CD4-positive, alpha-beta T cell treated with Interleukin-2 at 100 ng/mL for 4 hours (primary cell): Measurements from ENCODE around the gene MAML3.

Experiments
- DNase-seq: peaks from one replicate; pipeline ENCODE4 v3.0.0-alpha.2; 2020; ENCODE audit warnings: low spot score

MAML3 gene

DNA sequence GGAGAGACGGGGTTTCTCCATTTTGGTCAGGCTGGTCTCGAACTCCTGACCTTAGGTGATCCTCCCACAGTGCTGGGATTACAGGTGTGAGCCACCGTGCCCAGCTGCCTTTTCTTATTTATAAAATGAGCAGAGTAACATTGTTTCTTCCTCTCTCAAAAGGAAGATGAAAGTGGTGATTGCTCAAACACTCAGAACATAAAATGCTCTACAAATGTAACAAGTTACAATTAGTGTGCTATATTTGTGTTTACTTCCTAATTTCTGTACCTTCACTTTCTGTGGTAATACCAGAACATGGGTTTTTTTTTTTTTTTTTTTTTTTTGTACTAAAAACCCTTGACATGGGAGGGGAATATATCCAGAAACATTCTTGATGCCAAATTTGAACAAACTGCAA lies 290.5 kb downstream of the MAML3 start:
- DNase-seq = no peak

DNA sequence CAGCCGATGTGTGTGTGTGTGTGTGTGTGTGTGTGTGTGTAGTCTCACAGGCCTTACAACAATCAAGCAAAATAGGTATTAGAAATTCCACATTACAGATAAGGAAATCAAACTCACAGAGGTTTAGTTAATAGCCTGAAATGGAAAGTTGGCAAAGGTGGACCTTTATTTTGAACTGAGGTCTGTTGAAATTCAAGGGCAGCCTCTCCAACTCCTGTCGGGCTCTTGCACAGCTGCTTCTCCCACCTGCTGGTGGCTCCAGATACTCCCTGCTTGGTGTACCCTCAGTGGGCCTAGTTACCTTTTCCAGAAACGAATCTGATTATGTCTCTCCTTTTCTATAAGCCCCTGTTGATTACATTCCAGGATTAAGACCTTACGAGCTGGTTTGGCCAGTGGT lies 292.5 kb downstream of the MAML3 start:
- DNase-seq = no peak

DNA sequence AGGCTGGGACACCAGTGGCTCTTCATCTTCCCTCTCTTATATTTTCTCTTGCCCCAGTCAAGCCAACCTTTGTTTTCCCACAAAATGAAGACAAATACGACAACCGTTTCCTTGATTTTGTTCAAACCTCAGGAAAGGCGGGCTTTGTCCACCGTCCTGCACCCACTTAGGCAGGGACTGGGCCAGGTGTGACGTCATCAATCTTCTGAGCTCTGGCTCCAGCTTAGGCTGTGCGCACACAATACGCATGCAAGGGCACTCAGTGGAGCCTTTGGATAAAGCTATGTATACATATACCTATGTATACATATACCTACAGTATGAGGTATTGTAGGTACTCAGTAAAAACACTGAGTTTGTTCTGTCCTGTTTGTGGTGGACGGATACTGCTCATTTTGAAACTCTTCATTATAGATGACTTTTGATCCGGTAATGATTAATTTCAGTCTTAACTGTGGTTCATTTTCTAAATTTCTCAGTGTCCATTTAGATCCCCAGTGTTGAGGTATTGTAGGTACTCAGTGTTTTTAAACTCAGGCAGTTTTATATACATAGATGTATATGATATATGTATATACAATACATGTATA lies 293.5 kb downstream of the MAML3 start:
- DNase-seq = no peak

DNA sequence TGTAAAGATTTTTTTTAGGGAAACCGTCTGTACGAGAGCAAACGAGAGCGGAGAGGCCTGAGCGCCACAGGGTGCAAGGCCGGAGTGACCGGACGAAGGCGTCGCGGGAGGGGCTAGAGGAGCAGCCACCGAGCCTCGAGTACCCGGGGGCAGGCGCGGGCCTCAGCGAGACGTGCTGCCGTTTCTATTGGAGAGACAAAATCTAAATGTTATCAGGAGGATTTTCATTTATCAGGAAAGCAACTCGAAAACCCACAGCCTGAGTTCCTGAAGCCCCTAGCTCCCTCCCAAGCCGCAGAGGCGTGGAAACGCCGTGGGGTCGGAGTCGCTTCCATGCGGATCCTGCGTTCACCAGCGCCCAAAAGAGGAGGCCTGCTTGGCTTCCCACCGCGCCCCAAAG lies 294.1 kb downstream of the MAML3 start:
- no peak for DNase-seq

DNA sequence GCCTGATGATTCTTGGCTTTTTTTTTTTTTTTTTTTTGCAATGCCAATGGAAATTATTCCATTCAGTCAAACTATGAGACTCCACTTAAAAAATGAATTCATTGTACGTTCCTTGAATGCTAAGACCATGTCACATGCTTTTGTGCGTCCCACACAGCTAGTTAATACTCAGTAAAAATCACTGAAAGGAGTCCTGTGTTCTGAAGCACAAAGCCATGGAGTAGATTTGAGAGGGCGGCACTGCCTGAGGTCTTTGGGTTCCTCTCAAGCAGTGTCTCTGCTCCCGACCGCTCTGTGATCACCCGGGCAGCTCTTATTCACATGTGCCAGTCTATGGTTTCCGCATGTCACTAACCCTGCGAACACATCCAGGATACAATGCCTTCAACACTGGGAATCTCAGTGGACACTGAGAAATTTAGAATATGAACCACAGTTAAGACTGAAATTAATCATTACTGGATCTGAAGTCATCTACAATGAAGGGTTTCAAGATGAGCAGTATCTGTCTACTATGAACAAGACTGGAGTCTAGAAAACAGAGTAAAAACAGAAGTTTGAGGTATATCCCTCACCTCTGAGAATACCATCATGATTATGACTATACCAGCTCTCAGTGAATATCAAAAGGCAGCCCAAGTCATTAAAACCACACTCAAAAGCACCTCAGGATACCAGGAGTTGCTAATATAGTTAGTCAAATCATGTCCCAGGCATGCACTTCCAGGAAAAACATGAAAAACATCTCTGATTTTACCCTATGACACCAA lies 295.4 kb downstream of the MAML3 start:
- no peak for DNase-seq

DNA sequence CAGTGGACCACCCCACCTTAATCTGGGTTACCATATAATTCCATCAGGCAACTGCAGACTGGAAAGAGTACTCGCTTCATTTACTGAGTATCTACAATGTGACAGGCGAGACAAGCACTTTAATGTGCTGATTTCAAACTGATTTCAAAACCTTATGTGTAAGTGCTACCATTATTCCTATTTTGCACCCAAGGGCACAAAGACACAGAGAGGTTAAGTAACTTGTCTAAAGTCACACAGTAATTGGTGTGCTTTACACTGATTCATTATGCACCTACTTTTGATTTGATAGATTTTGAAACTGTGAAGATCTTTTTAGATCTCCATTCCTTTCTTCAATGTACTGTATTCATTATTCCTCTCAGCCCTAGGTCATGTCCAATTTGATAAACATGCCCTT lies 296.0 kb downstream of the MAML3 start:
- DNase-seq = no peak

DNA sequence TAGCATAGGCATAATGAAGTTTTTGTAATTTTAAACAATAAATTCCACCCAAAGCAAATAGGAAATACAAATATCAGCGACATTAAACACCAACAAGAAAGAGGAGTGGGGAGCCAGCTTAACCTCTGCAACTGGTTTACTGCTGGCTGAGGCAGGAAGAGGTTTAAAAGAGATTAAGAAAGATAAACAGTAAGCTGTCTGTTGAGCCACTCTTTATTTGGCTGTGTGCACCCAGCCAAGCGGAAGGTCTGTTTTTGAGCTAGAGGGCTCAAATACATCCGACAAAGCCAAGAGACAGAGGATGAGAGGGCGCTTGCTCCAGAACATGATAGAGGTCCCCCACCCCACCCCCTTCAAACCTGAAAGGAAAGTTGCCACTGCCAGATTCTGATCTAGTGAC lies 297.0 kb downstream of the MAML3 start:
- no peak for DNase-seq

DNA sequence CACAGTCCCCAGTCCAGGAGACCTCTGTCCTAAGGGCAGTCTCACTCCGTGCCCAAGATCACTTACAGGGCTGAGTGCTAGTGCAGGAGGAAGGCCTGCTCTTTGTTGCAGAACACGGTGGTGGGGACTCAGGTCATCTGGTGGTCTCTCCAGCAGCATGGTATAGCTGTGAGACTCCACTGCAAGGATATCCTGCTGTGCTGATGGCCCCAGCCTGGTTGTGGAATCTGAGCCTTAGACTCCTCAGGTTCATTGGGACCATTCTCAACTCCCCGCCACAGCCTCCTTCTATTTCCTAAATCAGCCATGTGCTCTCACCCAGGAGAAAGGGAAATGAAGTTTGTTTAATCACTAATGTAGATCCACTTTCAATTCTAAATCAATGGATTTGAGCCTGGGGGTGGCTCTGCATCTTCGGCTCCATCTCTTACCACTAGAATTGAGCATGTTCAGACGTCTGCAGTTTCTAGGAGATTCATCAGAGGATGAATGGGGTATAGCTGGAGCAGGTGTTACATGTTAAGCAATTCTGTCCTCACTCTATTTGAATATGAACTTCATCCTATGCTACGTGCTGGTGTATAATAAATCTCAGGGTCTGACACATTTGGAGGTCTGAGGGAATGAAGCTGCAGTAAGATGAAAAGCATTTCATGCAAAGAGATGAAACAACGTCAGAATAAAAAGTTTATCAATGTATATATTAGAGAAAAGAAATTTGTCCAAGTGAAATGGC lies 299.1 kb downstream of the MAML3 start:
- DNase-seq = no peak

DNA sequence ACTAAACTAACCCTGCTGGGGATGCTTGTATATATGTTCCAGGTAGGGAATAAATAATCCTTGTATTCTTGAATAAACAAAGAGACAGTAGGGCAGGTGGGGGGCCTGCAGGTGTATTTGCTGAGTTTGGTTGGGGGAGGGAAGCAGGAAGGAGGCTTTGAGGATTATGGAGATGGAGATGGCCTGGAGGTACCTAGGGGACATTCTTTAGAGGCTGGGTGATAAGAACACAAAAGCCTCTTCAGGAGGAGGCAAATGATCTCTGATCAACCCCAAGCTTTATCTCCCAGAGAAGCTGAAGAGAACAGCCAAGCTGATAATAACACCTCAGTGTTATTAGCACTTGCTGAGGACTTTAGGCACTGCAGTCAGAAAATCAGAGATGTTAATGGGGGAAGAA lies 300.7 kb downstream of the MAML3 start:
- DNase-seq = no peak

DNA sequence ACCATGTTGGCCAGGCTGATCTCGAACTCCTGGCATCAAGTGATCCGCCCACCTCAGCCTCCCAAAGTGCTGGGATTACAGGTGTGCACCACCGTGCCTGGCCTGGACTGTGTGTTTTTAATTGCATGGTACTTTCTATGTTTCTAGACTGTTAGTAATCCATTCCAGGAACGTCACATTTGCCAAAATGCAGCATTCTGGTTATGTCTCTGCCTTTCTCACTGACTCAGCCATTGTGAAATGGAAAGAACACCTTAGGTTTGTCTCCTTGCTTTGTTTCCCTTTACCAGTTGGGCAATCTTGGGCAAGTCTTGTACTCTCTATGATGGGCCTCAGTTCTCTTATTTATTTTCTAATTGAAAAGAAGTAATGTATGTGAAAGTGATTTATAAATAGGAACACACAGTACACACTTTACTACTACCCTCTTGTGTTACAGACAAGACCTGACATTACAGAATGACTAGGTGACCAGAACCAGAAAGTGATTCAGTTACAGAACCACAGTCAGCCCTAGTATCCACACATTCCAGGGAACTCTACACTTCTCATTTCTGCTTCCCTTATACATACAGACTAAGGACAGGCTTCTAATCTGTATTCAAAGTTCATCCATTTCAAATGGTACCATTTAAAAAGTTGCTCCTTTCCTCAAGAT lies 301.2 kb downstream of the MAML3 start:
- DNase-seq = no peak

DNA sequence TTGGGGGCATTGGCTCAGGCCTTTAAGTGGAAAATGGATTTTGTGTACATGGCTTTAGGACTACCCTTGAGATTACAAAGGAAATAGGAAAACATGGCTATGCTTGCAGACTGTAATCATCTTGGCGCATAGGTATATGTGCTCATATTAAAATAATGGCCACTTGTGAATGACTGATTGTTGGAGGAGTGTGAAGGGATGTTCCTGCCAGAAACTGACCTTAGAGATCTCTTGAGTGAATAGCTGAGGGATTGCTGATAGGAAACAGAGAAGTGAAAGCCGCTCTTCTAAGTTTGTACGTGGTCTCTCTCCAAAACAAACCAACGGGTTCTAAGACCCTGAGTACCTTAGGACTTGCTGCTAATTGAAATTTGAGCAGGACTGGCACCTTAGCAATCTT lies 302.3 kb downstream of the MAML3 start:
- no peak for DNase-seq

DNA sequence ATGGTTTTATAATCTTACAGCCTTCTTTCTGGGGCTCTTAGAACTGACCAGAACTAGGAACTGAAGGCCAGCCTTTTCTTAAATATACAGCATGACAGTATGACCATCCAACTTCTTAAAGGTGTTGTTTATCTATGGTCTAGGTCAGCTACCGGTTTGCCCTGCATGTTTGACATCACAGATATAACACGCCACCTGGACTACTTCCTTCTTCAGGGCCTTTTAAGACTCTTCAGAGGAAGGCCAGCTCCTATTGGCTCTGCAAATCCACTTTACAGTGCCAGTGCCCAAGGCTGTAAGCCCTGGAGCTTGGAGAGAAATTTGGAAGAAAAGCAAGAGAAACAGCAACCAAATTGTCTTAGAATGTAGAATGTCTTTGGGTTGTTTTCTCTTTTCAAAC lies 302.9 kb downstream of the MAML3 start:
- DNase-seq = no peak

DNA sequence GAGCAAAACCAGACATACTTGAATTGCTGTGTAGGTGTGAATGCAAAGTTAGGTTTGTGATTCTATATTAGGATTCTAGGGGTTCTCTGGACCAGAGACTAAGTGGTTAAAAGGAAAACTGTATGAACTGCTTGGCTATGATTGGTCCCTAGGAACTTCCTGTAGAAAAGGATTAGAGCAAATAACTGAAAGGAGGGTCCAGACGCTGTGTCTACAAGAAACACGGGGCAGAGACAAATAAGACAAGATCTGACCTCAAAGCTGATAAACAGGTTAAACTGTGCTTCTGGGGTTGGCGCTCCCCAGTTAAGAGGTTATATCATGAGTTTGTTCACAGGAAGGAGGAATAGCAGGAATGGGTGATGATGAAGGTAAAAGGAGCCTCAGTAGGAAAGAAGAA lies 304.8 kb downstream of the MAML3 start:
- DNase-seq = no peak

DNA sequence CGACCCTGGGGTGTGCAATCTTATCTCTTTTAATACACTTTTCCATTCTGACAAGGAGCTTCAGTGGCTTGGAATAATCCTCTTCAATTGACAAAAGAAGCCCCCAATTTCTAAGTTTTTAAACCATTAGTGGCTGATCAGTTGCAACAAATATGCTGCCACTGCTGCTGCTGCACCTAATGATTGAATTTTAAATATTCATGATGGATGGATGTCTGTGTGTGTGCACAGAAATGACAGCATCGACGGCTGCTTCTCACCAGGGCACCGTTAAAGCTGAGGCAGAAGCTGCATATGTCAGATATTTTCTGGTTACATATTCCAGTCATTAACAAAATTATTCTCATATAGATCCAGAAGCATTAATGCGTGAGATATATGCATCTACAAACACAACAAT lies 306.0 kb downstream of the MAML3 start:
- no peak for DNase-seq

DNA sequence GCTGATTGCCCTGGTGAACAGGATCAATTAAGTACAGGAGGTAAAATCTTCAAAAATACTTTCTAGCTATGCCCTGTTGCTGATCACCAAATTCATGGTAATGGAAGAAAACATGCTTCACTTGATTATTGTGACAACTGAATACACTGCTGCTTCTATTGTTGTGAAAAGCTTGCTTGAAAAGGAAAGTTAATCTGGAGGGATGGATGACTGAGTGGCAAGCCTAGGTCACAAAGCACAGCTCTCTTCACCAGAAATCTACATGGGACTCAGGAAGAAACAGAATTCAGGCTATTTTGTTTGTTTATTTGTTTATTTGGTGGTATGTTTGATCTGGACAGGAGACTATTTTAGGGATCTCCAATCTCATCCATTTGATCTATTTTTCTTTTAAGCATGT lies 306.4 kb downstream of the MAML3 start:
- DNase-seq = no peak

DNA sequence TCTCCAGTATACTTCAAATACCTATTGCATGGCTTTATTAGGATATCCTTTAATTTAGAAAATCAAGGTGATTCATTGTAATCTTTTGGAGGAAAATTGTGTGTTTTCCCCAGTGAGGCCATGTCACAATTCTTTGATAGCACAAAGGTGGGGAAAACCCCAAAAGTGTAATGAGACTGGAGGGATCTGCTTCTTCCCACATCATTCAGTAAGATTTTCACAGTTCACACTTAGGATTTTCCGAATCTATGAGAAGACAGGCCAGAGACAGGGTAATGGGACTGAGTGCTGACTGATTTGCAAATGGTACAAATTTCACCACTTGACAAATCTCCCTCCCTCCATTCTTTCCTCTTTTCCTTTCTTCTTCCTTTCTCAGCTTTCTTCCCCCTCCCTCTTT lies 307.2 kb downstream of the MAML3 start:
- no peak for DNase-seq

DNA sequence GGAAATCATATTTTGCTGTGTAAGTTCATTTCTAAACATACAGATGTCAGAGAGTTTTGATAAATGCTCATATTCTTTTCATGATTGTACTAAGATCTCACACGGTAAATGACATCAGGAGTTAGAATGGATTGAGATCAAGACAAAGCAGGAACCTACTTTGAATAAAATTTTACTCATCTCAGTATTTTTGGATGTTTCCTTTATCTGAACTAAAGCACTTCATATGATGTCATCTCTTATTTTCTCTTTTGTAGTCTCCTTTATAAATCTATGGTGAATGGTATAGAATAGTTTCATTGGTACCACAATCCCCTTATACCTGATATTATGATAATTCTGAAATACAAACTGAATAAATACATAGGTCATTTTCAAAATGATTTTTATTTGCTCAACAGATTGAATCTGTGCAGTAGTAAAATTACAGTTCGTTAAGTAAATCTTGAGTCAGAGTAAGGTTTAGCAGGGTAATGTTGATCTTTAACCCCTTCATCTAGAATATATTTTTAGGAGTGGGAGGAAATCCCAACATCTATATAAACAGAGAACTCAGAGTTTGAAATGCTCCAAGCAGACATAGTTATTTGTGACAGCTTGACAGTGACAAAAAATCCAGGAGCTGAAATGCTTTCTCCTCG lies 308.4 kb downstream of the MAML3 start:
- no peak for DNase-seq

DNA sequence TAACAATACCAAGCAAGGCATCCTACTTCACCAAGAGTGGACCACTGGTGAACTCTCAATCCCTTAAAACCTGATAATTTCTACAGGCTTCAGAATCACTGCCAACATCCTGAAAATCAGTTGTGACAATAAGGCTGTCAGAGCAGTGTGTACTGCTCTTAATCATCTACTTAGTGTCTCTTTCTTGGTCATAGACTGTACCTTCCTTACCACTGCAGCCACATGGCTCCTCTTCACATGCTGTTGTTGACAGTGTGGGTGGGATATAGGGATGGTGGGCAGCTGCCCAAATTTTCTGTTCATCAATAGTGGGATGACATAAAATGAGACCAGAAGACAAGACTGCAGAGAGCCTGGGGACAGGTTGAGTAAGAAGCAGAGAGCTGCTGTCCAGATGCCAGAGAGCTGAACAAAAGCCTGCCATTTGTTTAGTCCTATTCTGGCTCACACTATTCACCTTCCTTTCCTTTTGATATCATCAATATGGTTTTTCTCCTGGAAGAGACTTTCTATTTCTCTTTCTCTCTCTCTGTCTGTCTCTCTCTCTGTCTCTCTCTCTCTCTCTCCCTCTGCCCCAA lies 309.4 kb downstream of the MAML3 start:
- no peak for DNase-seq

DNA sequence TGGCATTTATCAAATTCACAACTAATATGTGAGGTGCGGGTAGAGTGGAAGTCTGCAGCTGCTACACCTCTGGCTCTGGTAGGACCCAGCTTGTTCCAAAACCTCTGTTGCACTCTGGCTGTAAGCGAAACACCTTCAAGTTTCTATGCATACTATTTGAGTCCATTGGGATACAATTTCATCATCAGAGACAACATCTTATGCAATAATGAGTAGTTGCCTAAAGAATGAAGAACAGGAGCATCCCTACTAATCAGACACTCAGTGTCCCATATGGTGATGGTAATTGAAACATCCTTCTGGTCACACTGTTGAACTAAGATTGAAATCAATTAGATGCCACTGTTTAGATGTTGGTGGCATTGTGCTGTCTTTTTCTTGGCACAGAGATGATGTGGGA lies 309.9 kb downstream of the MAML3 start:
- no peak for DNase-seq

DNA sequence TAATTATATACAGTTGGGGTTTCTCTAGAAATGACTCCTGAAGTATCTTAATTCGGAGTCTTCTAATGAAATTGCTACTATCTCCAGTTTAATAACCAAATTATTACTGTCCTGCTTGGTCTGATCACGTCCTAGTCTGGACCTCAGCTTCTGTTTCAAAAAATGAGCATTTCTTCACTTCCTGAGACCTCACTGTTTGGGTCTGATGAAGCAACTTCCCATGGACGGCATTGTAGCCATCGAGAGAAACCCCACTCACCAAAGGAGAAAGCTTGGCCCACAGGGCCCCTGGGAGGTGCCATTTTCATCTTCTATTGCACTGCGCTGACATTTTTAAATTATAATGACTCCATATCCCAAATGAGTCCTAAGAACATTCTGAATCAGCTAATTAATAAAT lies 310.3 kb downstream of the MAML3 start:
- no peak for DNase-seq

DNA sequence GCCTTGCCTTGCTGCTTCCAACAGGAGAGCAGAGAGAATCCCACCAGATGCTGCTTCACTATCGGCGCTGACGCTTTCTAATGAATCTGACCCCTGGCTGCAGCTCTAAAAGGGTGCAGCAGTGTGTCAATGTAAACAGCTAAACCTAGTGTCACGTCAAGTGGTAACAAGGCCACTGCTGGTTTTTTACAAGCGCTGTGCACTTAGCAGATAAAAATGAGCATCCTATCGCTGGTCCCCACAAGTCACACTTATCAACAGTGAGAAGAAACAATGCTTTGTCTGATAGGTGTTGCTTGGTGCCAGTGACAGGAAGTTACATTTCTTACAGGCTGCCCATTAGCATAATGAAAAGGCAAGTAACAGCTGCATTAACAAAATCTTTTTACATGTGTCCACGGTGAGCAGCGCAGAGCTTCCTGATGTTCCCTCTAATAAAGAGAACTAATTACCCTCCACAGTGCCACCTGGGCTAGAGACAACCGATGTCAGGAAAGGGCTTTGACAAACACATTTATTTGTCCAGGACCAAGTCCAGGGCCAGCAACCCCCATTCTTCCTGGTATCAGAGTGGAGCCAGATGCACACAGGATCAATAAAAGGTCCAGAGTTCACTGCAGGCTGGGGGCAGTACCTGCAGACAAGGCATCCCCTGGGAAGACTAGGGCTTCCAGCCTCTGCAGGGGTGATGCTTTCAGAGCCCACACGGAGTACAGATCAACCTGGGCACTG lies 312.4 kb downstream of the MAML3 start:
- DNase-seq = no peak
